Loucy (cell line): ENCODE results near the gene CHPF.

ENCODE experiments used
- CTCF ChIP-seq: fragments of 200-600 bp; sonication (generic); conservative IDR thresholded peaks from 2 replicates; pipeline ENCODE4 v1.5.1; 2014; ENCODE audit warnings: mild to moderate bottlenecking, antibody characterized with exemption, low read length
- EZH2phosphoT487 ChIP-seq: fragments of 200-600 bp; IDR thresholded peaks from 2 replicates; pipeline ENCODE4 v1.6.1; 2018; ENCODE audit warnings: antibody characterized with exemption, mild to moderate bottlenecking, moderate library complexity, borderline replicate concordance

GRCh38 chr2:219497495-219498279 lies 45.9 kb downstream of the CHPF start:
- no peak for TF ChIP-seq EZH2phosphoT487
- no peak for TF ChIP-seq CTCF
